ENCODE data around the gene PDS5A.
"Not testable (repeated sequence)": the region's sequence is repeated elsewhere in the genome, so short reads cannot be mapped to it uniquely, and the experiment has no call there.

PDS5A gene

GRCh38 chr4:39922399-39922798 is 55.3 kb downstream of the PDS5A start:
- TF ChIP-seq CTCF (conservative IDR thresholded peaks at IDR 0.05; ENCODE audit: low read length), result no peak

GRCh38 chr4:39913471-39913870 is 64.2 kb downstream of the PDS5A start:
- TF ChIP-seq CTCF (conservative IDR thresholded peaks at IDR 0.05; ENCODE audit: low read length), result no peak
- no peak for DNase-seq (ENCODE audit: low read depth)
- no peak overlapping the region for H3K4me3 ChIP-seq (ENCODE audit: low read length)

More at GRCh38 chr4:39922399-39922798, 55.3 kb downstream of the PDS5A start:
- no peak for DNase-seq (ENCODE audit: low read depth)
- H3K4me3 ChIP-seq (ENCODE audit: low read length), result no peak overlapping the region

- TF ChIP-seq CTCF (conservative IDR thresholded peaks at IDR 0.05; ENCODE audit: low read length), result no peak
- no peak for DNase-seq (ENCODE audit: low read depth)
Measured at GRCh38 chr4:39910064-39910463, 67.6 kb downstream of the PDS5A start.

GRCh38 chr4:39908284-39908683 is 69.4 kb downstream of the PDS5A start:
- no peak overlapping the region for H3K4me3 ChIP-seq (ENCODE audit: low read length)
- DNase-seq (ENCODE audit: low read depth), result no peak
- TF ChIP-seq CTCF (conservative IDR thresholded peaks at IDR 0.05; ENCODE audit: low read length), result no peak

More at GRCh38 chr4:39910064-39910463, 67.6 kb downstream of the PDS5A start:
- H3K4me3 ChIP-seq (ENCODE audit: low read length), result no peak overlapping the region

GRCh38 chr4:39905656-39906055 is 72.1 kb downstream of the PDS5A start:
- no peak for TF ChIP-seq CTCF (conservative IDR thresholded peaks at IDR 0.05; ENCODE audit: low read length)
- H3K4me3 ChIP-seq (ENCODE audit: low read length), result no peak overlapping the region
- DNase-seq (ENCODE audit: low read depth), result no peak

GRCh38 chr4:39905019-39905418 is 72.7 kb downstream of the PDS5A start:
- H3K4me3 ChIP-seq (ENCODE audit: low read length); DNase-seq (ENCODE audit: low read depth): not testable (repeated sequence)

- TF ChIP-seq CTCF (conservative IDR thresholded peaks at IDR 0.05; ENCODE audit: low read length), result no peak
- H3K4me3 ChIP-seq (ENCODE audit: low read length), result no peak overlapping the region
- DNase-seq (ENCODE audit: low read depth), result no peak
Measured at GRCh38 chr4:39900966-39901365, 76.7 kb downstream of the PDS5A start.

- no peak overlapping the region for H3K4me3 ChIP-seq (ENCODE audit: low read length)
- DNase-seq (ENCODE audit: low read depth), result no peak
- TF ChIP-seq CTCF (conservative IDR thresholded peaks at IDR 0.05; ENCODE audit: low read length), result no peak
Measured at GRCh38 chr4:39899291-39899690, 78.4 kb downstream of the PDS5A start.
